Neutrophil (primary cell): ENCODE measurements around the gene CYTH4.

Source experiments
- H3K27ac ChIP-seq: fragments of 200-600 bp; sonication (generic); 2 replicates; pipeline ENCODE4 v1.5.1; 2016; ENCODE audit warnings: mild to moderate bottlenecking, moderate library complexity
- H3K27me3 ChIP-seq: fragments of 200-600 bp; sonication (generic); 2 replicates; pipeline ENCODE4 v1.6.0; 2016; ENCODE audit warnings: mild to moderate bottlenecking
- H3K36me3 ChIP-seq: fragments of 200-600 bp; sonication (generic); 2 replicates; pipeline ENCODE4 v1.5.1; 2017
- H3K4me1 ChIP-seq, 2 experiments: fragments of 200-600 bp in 1 of 2; sonication (generic) in 1 of 2; 1 replicate in 1 of 2; 2 replicates in 1 of 2; pipeline versions ENCODE4 v1.5.1 to v1.6.1; 2013 to 2016; ENCODE audit warnings: low read depth in 1 of 2, low read length in 1 of 2, mild to moderate bottlenecking in 1 of 2, moderate library complexity in 1 of 2; ENCODE audit not compliant: control insufficient read depth in 1 of 2, insufficient read depth in 1 of 2
- H3K4me3 ChIP-seq, 2 experiments: fragments of 200-600 bp in 1 of 2; sonication (generic) in 1 of 2; 1 replicate in 1 of 2; 2 replicates in 1 of 2; pipeline ENCODE4 v1.5.1; 2013 to 2016; ENCODE audit warnings: low read depth in 1 of 2, low read length in 1 of 2, mild to moderate bottlenecking in 1 of 2, moderate library complexity in 1 of 2
- H3K9me3 ChIP-seq: fragments of 200-600 bp; sonication (generic); 2 replicates; pipeline ENCODE4 v1.5.1; 2016
- CTCF ChIP-seq: fragments of 200-600 bp; sonication (generic); IDR thresholded peaks from 2 replicates; pipeline ENCODE4 v1.5.1; 2016; ENCODE audit warnings: antibody characterized with exemption

Gene CYTH4

DNA sequence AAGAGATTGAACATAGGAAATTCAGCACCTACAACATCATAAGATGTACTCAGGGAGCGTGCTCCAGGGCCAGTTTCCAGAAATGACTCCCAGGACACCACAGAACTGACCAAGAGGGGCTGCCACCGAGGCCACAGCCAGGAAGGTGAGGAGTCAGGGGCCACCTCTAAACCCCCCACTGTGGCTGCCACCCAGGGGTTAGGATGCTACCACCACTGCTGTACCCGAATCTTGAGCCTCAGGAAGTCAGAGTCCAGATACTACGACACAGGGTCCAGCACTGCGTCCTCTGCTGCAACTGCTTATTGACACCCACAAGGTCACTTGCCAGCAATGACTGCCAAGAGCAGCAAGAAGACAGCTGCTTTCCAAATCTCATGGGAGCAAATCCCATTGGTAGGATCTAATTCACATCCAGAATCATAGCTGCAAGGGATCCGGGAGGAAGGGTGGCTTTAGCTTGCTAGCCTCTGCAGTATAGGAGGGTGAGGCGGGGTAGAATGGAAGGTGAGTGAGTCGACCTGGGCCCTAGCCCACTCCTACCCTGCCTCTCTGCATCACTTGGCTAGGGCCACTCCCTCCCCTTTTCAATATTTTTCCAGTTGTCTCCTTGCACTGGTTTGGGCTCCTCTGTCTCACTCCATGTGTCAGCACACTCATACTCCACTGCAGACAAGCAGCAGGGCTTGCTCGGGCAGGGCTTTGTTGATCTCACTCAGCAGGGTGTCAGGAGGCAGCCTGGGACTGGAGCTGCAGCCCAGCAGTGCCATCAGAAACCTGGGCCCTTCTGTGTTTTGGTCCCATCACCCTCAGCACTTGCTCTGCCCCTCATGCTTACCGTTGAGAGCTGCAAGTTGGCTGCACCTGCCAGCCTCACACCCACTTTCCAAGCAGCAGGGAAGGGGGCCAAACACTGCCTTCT lies 18.1 kb upstream of the CYTH4 start:
- Histone ChIP-seq H3K9me3 (no peaks in the 10 kb centered on the region), H3K27ac (no peak overlapping the region), H3K27me3 (no peaks in the 10 kb centered on the region), H3K4me1 (peaks cover 38 to 46% of the 10 kb centered on the region in 2 experiments), H3K4me3 (no peak overlapping the region), H3K36me3 (no peaks in the 10 kb centered on the region)
- no peak for TF ChIP-seq CTCF

DNA sequence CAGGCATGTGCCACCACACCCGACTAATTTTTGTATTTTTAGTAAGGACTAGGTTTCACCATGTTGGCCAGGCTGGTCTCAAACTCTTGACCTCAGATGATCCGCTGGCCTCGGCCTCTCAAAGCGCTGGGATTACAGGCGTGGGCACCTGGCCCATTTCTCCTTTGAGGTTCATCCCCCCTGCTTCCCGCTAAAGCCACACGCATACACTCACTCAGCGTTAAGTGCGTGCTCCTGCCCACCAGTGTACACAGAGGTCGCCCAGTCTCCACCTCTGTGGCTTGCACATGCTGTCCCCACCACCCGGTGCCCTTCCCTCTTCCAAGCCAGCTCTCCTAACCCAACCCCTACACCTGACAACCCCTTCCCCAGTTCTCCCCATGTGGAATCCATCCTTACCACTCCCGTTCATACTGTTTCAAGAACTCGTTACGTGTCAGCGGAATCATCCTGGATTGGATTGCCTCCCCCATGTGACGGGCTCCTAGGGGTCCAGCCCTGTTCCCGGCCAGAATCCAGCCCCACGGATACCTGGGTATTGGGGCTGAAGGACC lies 15.7 kb upstream of the CYTH4 start:
- Histone ChIP-seq H3K9me3 (no peaks in the 10 kb centered on the region), H3K4me1 (peaks cover 42 to 52% of the 10 kb centered on the region in 2 experiments), H3K36me3 (no peaks in the 10 kb centered on the region), H3K27ac (peak overlapping the region; percentile 98), H3K4me3 (peak overlapping the region; percentile 66 to 71), H3K27me3 (no peaks in the 10 kb centered on the region)
- TF ChIP-seq CTCF, result no peak

DNA sequence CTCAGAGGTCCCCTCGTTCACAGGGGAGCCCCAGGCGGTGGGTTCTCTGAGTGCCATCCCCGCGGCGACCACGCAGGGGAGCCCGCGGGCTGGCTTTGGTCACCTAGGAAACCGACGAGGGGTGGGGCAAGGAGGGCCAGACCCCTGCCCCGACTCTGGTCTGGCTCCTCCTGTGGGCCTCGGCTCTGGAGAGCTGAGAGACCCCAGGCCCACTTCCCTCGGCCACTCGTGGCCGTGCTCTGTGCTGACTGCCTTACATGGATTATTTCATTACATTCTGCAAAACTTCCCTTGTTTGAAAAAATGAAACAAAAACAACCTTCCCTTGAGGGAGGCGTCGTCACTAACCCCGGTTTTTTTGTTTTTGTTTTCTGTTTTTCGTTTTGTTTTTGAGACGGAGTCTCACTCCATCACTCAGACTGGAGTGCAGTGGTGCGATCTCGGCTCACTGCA lies 15.1 kb upstream of the CYTH4 start:
- H3K27ac ChIP-seq, result peak overlapping the region; percentile 98
- peak overlapping the region; percentile 66 to 71 for H3K4me3 ChIP-seq
- H3K4me1 ChIP-seq, result peaks cover 47 to 57% of the 10 kb centered on the region in 2 experiments
- TF ChIP-seq CTCF, result peak; percentile 96
- H3K27me3 ChIP-seq, result no peaks in the 10 kb centered on the region
- no peaks in the 10 kb centered on the region for H3K9me3 ChIP-seq
- H3K36me3 ChIP-seq, result no peaks in the 10 kb centered on the region

GRCh38 chr22:37267661-37268413 lies 14.5 kb upstream of the CYTH4 start:
- peak; percentile 17 for TF ChIP-seq CTCF
- H3K27ac ChIP-seq, result peak overlapping the region; percentile 98
- H3K9me3 ChIP-seq, result no peaks in the 10 kb centered on the region
- peak overlapping the region; percentile 66 to 71 for H3K4me3 ChIP-seq
- H3K27me3 ChIP-seq, result no peaks in the 10 kb centered on the region
- H3K36me3 ChIP-seq, result no peaks in the 10 kb centered on the region
- H3K4me1 ChIP-seq, result peaks cover 48 to 60% of the 10 kb centered on the region in 2 experiments

DNA sequence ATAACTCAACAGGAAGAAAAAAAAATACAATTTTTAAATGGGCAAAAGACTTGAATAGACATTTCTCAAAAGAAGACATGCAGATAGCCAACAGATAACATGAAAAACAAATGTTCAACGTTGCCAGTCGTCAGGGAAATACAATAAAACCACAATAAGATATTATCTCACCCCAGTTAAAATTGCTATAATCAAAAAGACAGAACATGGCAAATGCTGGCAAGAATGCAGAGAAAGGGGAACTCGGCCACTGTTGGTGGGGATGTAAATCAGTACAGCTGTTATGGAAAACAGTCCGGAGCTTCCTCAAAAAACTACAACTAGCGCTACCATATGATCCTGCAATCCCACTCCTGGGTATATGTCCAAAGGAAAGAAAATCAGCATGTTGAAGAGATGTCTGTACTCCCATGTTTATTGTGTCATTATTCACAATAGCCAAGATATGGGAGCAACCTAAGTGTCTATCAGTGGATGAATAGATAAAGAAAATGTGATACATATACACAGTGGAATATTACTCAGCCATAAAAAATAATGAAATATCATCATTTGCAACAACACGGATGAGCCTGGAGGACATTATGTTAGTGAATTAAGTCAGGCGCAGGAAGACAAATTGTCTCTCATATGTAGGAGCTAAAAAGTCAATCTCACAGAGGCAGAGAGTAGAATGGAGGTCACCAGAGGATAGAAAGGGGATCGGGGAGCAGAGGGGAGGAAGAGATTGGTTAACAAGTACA lies 12.2 kb upstream of the CYTH4 start:
- Histone ChIP-seq H3K27me3 (no peaks in the 10 kb centered on the region), H3K4me1 (peaks cover 57 to 71% of the 10 kb centered on the region in 2 experiments), H3K4me3 (peak overlapping the region in 1 of 2 experiments; percentile 9), H3K36me3 (no peaks in the 10 kb centered on the region), H3K9me3 (no peaks in the 10 kb centered on the region), H3K27ac (peak overlapping the region; percentile 80)
- no peak for TF ChIP-seq CTCF
